Prostate gland (tissue), 2 donors: ENCODE measurements around the gene GOLGB1. TPM values are rescaled to one million over a fixed set of nuclear protein-coding genes. Genes with fewer than 3 reads are reported as not detected.

Experiments used
- DNase-seq: peaks from one replicate; pipeline ENCODE4 v3.0.0-alpha.2; 2019; ENCODE audit warnings: low spot score
- H3K27ac ChIP-seq, 2 donors: fragments of 200-600 bp; sonication (generic); 2 replicates each; pipeline ENCODE4 v1.5.1; 2017 to 2019
- H3K27me3 ChIP-seq: fragments of 200-600 bp; sonication (generic); replicated peaks from 2 replicates; pipeline ENCODE4 v1.5.1; 2019; ENCODE audit not compliant: insufficient read depth
- H3K36me3 ChIP-seq, 2 donors: fragments of 200-600 bp; sonication (generic); 1 replicate in 1 of 2; 2 replicates in 1 of 2; pipeline versions ENCODE4 v1.5.1 to v1.8.1; 2017 to 2019
- H3K4me1 ChIP-seq: fragments of 200-600 bp; sonication (generic); replicated peaks from 2 replicates; pipeline ENCODE4 v1.5.1; 2019
- H3K4me3 ChIP-seq, 2 donors: fragments of 200-600 bp; sonication (generic); 2 replicates each; pipeline ENCODE4 v1.5.1; 2017 to 2019
- H3K9me3 ChIP-seq: fragments of 200-600 bp; sonication (generic); 2 replicates; pipeline ENCODE4 v1.5.1; 2017
- CTCF ChIP-seq, 4 experiments: fragments of 200-600 bp in 2 of 4; fragments of 450-650 bp in 2 of 4; sonication (generic) in 2 of 4; IDR thresholded peaks; 1 replicate in 3 of 4; 2 replicates in 1 of 4; pipeline ENCODE4 v1.5.1; 2016 to 2019; ENCODE audit warnings: antibody characterized with exemption in 4 of 4, mild to moderate bottlenecking in 2 of 4, moderate library complexity in 2 of 4
- POLR2A ChIP-seq: fragments of 450-650 bp; IDR thresholded peaks from one replicate; pipeline ENCODE4 v1.6.1; 2016; ENCODE audit warnings: antibody characterized with exemption, mild to moderate bottlenecking
- POLR2AphosphoS5 ChIP-seq: sonication (generic); formaldehyde crosslinking; IDR thresholded peaks from one replicate; pipeline ENCODE4 v1.6.1; 2017; ENCODE audit warnings: antibody characterized with exemption
- WGBS: methylation state at CpG from one replicate; pipeline ENCODE4 v1.1.5; 2018; 5-methylcytosine and 5-hydroxymethylcytosine counted together
- intact Hi-C: fragments of 100-400 bp; cut with DNase I; formaldehyde crosslinking; loops from one replicate; pipeline ENCODE4 v1.14.2; 2022
- total RNA-seq, 2 donors: library from RNA; depleted of rRNA; stranded (reverse); fragments of >200 nt; gene quantifications; one replicate each; pipeline ENCODE4 v1.1.0, GENCODE V29; 2016

Gene GOLGB1
- total RNA-seq, 2 donors from 2014 or later, result 80.3 to 102 TPM

- 35% methylated on average over 8 of the region's 8 CpGs for whole genome bisulfite sequencing
These were observed 18.4 kb downstream of the GOLGB1 start for GRCh38 chr3:121730940-121731687.

GRCh38 chr3:121724130-121724529, 25.4 kb downstream of the GOLGB1 start:
- DNase-seq, result no peak
- no peak overlapping the region for H3K4me3 ChIP-seq
- H3K4me1 ChIP-seq, result no peaks in the 10 kb centered on the region
- no peaks in the 10 kb centered on the region for H3K9me3 ChIP-seq
- 90% methylated on average over 1 of the region's 1 CpG for WGBS
- intact Hi-C loops, result no loop called here
- no peaks in the 10 kb centered on the region for H3K27me3 ChIP-seq
- H3K27ac ChIP-seq, result no peak overlapping the region
- TF ChIP-seq POLR2A, result no peak
- no peak for TF ChIP-seq CTCF (IDR thresholded peaks at IDR 0.05)
- TF ChIP-seq POLR2AphosphoS5, result no peak
- H3K36me3 ChIP-seq, result peaks cover 5 to 12% of the 10 kb centered on the region in 2 donors

More at GRCh38 chr3:121730940-121731687, 18.4 kb downstream of the GOLGB1 start:
- peaks cover 7% of the 10 kb centered on the region for H3K4me1 ChIP-seq
- no peak overlapping the region for H3K4me3 ChIP-seq
- H3K27ac ChIP-seq, result peak overlapping the region in 1 of 2 donors; percentile 24
- TF ChIP-seq CTCF (IDR thresholded peaks at IDR 0.05) (no peak), POLR2A (no peak), POLR2AphosphoS5 (no peak)
- no peaks in the 10 kb centered on the region for H3K9me3 ChIP-seq
- DNase-seq, result no peak
- intact Hi-C loops, result no loop called here
- H3K27me3 ChIP-seq, result no peaks in the 10 kb centered on the region
- H3K36me3 ChIP-seq, result peaks cover 0 to 7% of the 10 kb centered on the region in 2 donors

- H3K36me3 ChIP-seq, result peaks cover 2 to 13% of the 10 kb centered on the region in 2 donors
- 82% methylated on average over 1 of the region's 1 CpG for WGBS
These were observed 26.1 kb downstream of the GOLGB1 start for GRCh38 chr3:121723485-121723884.

GRCh38 chr3:121722411-121722810, 27.1 kb downstream of the GOLGB1 start:
- Histone ChIP-seq H3K9me3 (no peaks in the 10 kb centered on the region), H3K4me3 (no peak overlapping the region), H3K27ac (no peak overlapping the region), H3K27me3 (no peaks in the 10 kb centered on the region), H3K36me3 (peaks cover 2 to 23% of the 10 kb centered on the region in 2 donors), H3K4me1 (no peaks in the 10 kb centered on the region)
- WGBS, result 93% methylated on average over 1 of the region's 1 CpG
- intact Hi-C loops, result no loop called here
- no peak for DNase-seq
- TF ChIP-seq POLR2A, result no peak
- TF ChIP-seq CTCF (IDR thresholded peaks at IDR 0.05), result no peak
- no peak for TF ChIP-seq POLR2AphosphoS5

More at GRCh38 chr3:121723485-121723884, 26.1 kb downstream of the GOLGB1 start:
- Histone ChIP-seq H3K9me3 (no peaks in the 10 kb centered on the region), H3K27me3 (no peaks in the 10 kb centered on the region), H3K4me3 (no peak overlapping the region), H3K4me1 (no peaks in the 10 kb centered on the region), H3K27ac (no peak overlapping the region)
- TF ChIP-seq CTCF (IDR thresholded peaks at IDR 0.05), result no peak
- TF ChIP-seq POLR2A, result no peak
- TF ChIP-seq POLR2AphosphoS5, result no peak
- DNase-seq, result no peak
- intact Hi-C loops, result no loop called here

- peaks cover 2 to 25% of the 10 kb centered on the region in 2 donors for H3K36me3 ChIP-seq
These were observed 29.4 kb downstream of the GOLGB1 start for GRCh38 chr3:121720163-121720562.

More at GRCh38 chr3:121720163-121720562, 29.4 kb downstream of the GOLGB1 start:
- DNase-seq, result no peak
- H3K27me3 ChIP-seq, result no peaks in the 10 kb centered on the region
- TF ChIP-seq POLR2A (no peak), POLR2AphosphoS5 (no peak), CTCF (IDR thresholded peaks at IDR 0.05) (no peak)
- no peak overlapping the region for H3K27ac ChIP-seq
- no peaks in the 10 kb centered on the region for H3K4me1 ChIP-seq
- no peaks in the 10 kb centered on the region for H3K9me3 ChIP-seq
- no peak overlapping the region for H3K4me3 ChIP-seq
- intact Hi-C loops, result no loop called here
